K562 (cell line): ENCODE results near the gene POLRMT. TPM values are rescaled to one million over a fixed set of nuclear protein-coding genes. Genes with fewer than 3 reads are reported as not detected.
A peak's percentile ranks its signal among the peaks of the same experiment; 100 is the strongest.

Source experiments
- ARNT ChIP-seq, 2 experiments: fragments of 450-650 bp; IDR thresholded peaks; 2 replicates each; pipeline ENCODE4 v1.6.1; 2016; ENCODE audit warnings: mild to moderate bottlenecking in 1 of 2
- BCOR ChIP-seq: fragments of 450-650 bp; IDR thresholded peaks from 2 replicates; pipeline ENCODE4 v1.6.1; 2016
- CBX5 ChIP-seq: IDR thresholded peaks from 2 replicates; pipeline ENCODE4 v1.6.1; 2014; ENCODE audit warnings: low read depth, borderline replicate concordance
- CXXC5 ChIP-seq: fragments of 250-450 bp; sonication (Bioruptor Pico); IDR thresholded peaks from 2 replicates; pipeline ENCODE4 v1.8.0; 2022; ENCODE audit warnings: inconsistent platforms, mild to moderate bottlenecking, moderate library complexity
- GMEB1 ChIP-seq: fragments of 250-450 bp; sonication (Bioruptor Pico); IDR thresholded peaks from 2 replicates; pipeline ENCODE4 v1.4.0; 2020; ENCODE audit warnings: mild to moderate bottlenecking
- HDAC3 ChIP-seq: fragments of 450-650 bp; IDR thresholded peaks from 2 replicates; pipeline ENCODE4 v1.6.1; 2018; ENCODE audit warnings: borderline replicate concordance, mild to moderate bottlenecking, moderate library complexity; ENCODE audit not compliant: partially characterized antibody
- MYNN ChIP-seq, 2 experiments: sonication (generic); formaldehyde crosslinking in 1 of 2; IDR thresholded peaks; 2 replicates each; pipeline versions ENCODE4 v1.5.0 to v1.6.1; 2016 to 2020; ENCODE audit warnings: antibody characterized with exemption in 1 of 2, missing genetic modification reagents in 1 of 2
- NRF1 ChIP-seq, 2 experiments: fragments of 450-650 bp; IDR thresholded peaks in 1 of 2; conservative IDR thresholded peaks in 1 of 2; 2 replicates each; pipeline ENCODE4 v1.6.1; 2014; ENCODE audit warnings: mild to moderate bottlenecking in 2 of 2
- PML ChIP-seq: IDR thresholded peaks from 2 replicates; pipeline ENCODE4 v1.6.1; 2012; ENCODE audit warnings: low read length, inconsistent platforms
- SIN3B ChIP-seq: fragments of 450-650 bp; IDR thresholded peaks from 2 replicates; pipeline ENCODE4 v1.6.1; 2017; ENCODE audit warnings: low read depth, mild to moderate bottlenecking, moderate library complexity
- SREBF2 ChIP-seq: sonication (generic); formaldehyde crosslinking; IDR thresholded peaks from 2 replicates; pipeline ENCODE4 v1.4.0; 2020; ENCODE audit warnings: mild to moderate bottlenecking, missing genetic modification reagents
- TCF3 ChIP-seq: sonication (generic); formaldehyde crosslinking; IDR thresholded peaks from 2 replicates; pipeline ENCODE4 v1.4.0; 2020; ENCODE audit warnings: mild to moderate bottlenecking, missing genetic modification reagents
- ZBED1 ChIP-seq: IDR thresholded peaks from 2 replicates; pipeline ENCODE4 v1.6.1; 2014
- ZBTB2 ChIP-seq: fragments of 450-650 bp; IDR thresholded peaks from 2 replicates; pipeline ENCODE4 v1.6.1; 2016; ENCODE audit warnings: antibody characterized with exemption
- polyA plus RNA-seq, 8 experiments: library from polyadenylated mRNA; depleted of rRNA in 4 of 8; stranded (reverse) in 5 of 8; unstranded in 3 of 8; fragments of >200 nt; fragmentation: Nextera tagmentation in 2 of 8; fragmentation: Illumina TruSeq in 1 of 8; extraction: Ambion mirVana in 2 of 8; extraction: Trizol in 1 of 8; gene quantifications; 2 replicates each; pipeline versions ENCODE4 v1.2.1 to v1.2.3, GENCODE V29; 2011 to 2014; ENCODE audit warnings: inconsistent platforms in 1 of 8, missing spikeins in 1 of 8
- total RNA-seq, 7 experiments: library from RNA; depleted of rRNA in 6 of 7; stranded (reverse); fragments of >200 nt in 6 of 7; fragmentation: Illumina TruSeq in 2 of 7; extraction: Trizol in 2 of 7; gene quantifications; 2 replicates each; pipeline versions ENCODE4 v1.2.1 to v1.2.3, GENCODE V29; 2011 to 2021; ENCODE audit warnings: low replicate concordance in 1 of 7
- TF ChIP-seq, protein P1 (sequence below): sonication (generic); formaldehyde crosslinking; IDR thresholded peaks from 2 replicates; pipeline ENCODE4 v1.8.0; 2022; ENCODE audit warnings: mild to moderate bottlenecking, missing genetic modification reagents
- TF ChIP-seq, protein P2 (sequence below), 2 experiments: fragments of 150-350 bp in 1 of 2; IDR thresholded peaks; 2 replicates each; pipeline ENCODE4 v1.6.1; 2012 to 2016; ENCODE audit warnings: low read depth in 2 of 2, low read length in 2 of 2, mild to moderate bottlenecking in 1 of 2, moderate library complexity in 1 of 2

The POLRMT gene
- total and polyA plus RNA-seq, 9 of the 15 experiments (the other 6 are each of a cell fraction or from before 2014, with no cell fraction given) = 30.3 to 144 (median 68.0) TPM

DNA sequence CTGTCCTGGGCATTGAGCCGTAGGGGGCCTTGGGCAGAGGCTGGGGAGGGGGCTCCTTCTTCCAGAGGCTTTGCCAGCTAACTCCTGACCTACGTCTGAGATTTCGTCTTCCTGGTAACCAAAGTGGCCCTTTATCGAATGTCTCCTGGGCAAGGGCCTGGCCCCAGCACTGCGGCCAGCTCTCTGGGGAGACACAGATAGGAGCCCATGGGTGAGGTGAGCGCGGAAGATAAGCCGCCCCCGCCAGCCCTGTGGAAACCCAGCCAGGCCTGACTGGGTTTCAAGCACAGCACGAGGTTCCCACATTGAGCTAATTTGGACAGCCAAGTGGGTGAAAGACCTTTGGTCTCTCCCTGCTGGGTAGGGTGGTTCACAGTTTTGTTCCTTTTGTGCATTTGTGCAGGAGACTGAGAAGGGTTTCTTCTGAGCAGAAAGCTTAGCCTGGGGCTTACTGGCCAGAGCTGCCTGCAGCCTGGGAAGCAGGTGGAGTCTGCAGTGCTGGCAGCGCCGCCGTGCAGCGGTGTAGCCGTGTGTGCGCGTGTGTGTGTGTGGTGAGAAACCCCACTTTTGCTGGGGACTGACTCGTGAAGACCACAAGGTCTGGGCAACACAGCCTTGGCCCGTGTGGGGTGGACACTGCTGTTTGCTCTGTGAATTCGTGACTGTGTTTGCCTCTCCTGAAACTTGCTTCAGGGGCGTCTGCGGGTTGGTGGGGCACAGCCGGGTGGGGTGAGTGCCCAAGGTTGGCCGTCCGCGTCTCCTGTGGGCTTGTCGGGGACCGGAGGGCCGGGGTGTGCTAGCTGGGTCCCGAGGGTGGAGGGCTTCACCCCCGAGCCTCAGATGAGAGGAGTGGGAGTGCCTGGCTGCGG, 58.4 kb downstream of the POLRMT start (continued):
- TF ChIP-seq, protein P1, sequence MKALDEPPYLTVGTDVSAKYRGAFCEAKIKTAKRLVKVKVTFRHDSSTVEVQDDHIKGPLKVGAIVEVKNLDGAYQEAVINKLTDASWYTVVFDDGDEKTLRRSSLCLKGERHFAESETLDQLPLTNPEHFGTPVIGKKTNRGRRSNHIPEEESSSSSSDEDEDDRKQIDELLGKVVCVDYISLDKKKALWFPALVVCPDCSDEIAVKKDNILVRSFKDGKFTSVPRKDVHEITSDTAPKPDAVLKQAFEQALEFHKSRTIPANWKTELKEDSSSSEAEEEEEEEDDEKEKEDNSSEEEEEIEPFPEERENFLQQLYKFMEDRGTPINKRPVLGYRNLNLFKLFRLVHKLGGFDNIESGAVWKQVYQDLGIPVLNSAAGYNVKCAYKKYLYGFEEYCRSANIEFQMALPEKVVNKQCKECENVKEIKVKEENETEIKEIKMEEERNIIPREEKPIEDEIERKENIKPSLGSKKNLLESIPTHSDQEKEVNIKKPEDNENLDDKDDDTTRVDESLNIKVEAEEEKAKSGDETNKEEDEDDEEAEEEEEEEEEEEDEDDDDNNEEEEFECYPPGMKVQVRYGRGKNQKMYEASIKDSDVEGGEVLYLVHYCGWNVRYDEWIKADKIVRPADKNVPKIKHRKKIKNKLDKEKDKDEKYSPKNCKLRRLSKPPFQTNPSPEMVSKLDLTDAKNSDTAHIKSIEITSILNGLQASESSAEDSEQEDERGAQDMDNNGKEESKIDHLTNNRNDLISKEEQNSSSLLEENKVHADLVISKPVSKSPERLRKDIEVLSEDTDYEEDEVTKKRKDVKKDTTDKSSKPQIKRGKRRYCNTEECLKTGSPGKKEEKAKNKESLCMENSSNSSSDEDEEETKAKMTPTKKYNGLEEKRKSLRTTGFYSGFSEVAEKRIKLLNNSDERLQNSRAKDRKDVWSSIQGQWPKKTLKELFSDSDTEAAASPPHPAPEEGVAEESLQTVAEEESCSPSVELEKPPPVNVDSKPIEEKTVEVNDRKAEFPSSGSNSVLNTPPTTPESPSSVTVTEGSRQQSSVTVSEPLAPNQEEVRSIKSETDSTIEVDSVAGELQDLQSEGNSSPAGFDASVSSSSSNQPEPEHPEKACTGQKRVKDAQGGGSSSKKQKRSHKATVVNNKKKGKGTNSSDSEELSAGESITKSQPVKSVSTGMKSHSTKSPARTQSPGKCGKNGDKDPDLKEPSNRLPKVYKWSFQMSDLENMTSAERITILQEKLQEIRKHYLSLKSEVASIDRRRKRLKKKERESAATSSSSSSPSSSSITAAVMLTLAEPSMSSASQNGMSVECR (CRISPR knock-in tag) = peak; percentile 84
- peak; percentile 94 for TF ChIP-seq HDAC3
- peak; percentile 97 for TF ChIP-seq PML
- TF ChIP-seq ZBTB2 = peak; percentile 70; the same call in 1 of the 2 replicates
- peak; percentile 89; the same call in 1 of the 2 replicates for TF ChIP-seq ZBED1
- TF ChIP-seq TCF3 = peak; percentile 99
- TF ChIP-seq CXXC5 (CRISPR knock-in tag) = peak; percentile 96
- TF ChIP-seq SIN3B = no peak; the same call in 1 of the 2 replicates
- TF ChIP-seq NRF1 (conservative IDR thresholded peaks at IDR 0.05 in 1 of 2, IDR thresholded peaks at IDR 0.05 in 1 of 2) = peak in 1 of 2 experiments; percentile 39; a peak in 2 of 4 replicates
- TF ChIP-seq, protein P2, sequence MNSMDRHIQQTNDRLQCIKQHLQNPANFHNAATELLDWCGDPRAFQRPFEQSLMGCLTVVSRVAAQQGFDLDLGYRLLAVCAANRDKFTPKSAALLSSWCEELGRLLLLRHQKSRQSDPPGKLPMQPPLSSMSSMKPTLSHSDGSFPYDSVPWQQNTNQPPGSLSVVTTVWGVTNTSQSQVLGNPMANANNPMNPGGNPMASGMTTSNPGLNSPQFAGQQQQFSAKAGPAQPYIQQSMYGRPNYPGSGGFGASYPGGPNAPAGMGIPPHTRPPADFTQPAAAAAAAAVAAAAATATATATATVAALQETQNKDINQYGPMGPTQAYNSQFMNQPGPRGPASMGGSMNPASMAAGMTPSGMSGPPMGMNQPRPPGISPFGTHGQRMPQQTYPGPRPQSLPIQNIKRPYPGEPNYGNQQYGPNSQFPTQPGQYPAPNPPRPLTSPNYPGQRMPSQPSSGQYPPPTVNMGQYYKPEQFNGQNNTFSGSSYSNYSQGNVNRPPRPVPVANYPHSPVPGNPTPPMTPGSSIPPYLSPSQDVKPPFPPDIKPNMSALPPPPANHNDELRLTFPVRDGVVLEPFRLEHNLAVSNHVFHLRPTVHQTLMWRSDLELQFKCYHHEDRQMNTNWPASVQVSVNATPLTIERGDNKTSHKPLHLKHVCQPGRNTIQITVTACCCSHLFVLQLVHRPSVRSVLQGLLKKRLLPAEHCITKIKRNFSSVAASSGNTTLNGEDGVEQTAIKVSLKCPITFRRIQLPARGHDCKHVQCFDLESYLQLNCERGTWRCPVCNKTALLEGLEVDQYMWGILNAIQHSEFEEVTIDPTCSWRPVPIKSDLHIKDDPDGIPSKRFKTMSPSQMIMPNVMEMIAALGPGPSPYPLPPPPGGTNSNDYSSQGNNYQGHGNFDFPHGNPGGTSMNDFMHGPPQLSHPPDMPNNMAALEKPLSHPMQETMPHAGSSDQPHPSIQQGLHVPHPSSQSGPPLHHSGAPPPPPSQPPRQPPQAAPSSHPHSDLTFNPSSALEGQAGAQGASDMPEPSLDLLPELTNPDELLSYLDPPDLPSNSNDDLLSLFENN (IDR thresholded peaks at IDR 0.05; ENCODE audit: low read depth in 2 of 2, low read length in 2 of 2) = peak in 1 of 2 experiments; percentile 97; a peak in 2 of 4 replicates
- TF ChIP-seq BCOR = peak; percentile 97
- peak; percentile 97 for TF ChIP-seq MYNN (IDR thresholded peaks at IDR 0.05)
- TF ChIP-seq MYNN (CRISPR knock-in tag; IDR thresholded peaks at IDR 0.05) = no peak
- TF ChIP-seq SREBF2 (CRISPR knock-in tag) = no peak
- TF ChIP-seq CBX5 = no peak
- peak; percentile 52; the same call in 1 of the 2 replicates for TF ChIP-seq GMEB1 (CRISPR knock-in tag)
- peak; percentile 78 to 87; a peak in 3 of 4 replicates for TF ChIP-seq ARNT (IDR thresholded peaks at IDR 0.05)
